ENCODE results near the gene TOX4. TPM values are rescaled to one million over a fixed set of nuclear protein-coding genes. Genes with fewer than 3 reads are reported as not detected.

TOX4 gene
- total and polyA plus RNA-seq, 9 of the 15 experiments (the other 6 are each of a cell fraction or from before 2014, with no cell fraction given): 9.9 to 76.5 (median 41.0) TPM

- Histone ChIP-seq H3K4me3 (peak overlapping the region; percentile 75), H3K4me2 (ENCODE audit: insufficient read depth, low read length) (peak overlapping the region; percentile 80), H3K27ac (ENCODE audit: extremely low read depth, low read depth, low read length) (peak overlapping the region; percentile 91), H4K20me1 (replicated peaks; ENCODE audit: control insufficient read depth, insufficient read depth, low read length) (no peaks in the 10 kb centered on the region), H3K4me1 (replicated peaks in 1 of 2; ENCODE audit: control insufficient read depth in 2 of 2, insufficient read depth in 2 of 2, low read length in 2 of 2) (peaks cover 10 to 15% of the 10 kb centered on the region in 2 experiments; a peak in 3 of 5 replicates), H3K9ac (ENCODE audit: insufficient read depth in 1 of 2, low read depth in 2 of 2, low read length in 2 of 2) (peak overlapping the region; percentile 83 to 87), H3K9me1 (ENCODE audit: control insufficient read depth, insufficient read depth, low read length) (no peaks in the 10 kb centered on the region), H3K27me3 (ENCODE audit: control insufficient read depth in 2 of 2, insufficient read depth in 2 of 2, low read length in 2 of 2) (no peaks in the 10 kb centered on the region), H2AFZ (ENCODE audit: low read depth, low read length) (peak overlapping the region; percentile 83), H3K9me3 (replicated peaks; ENCODE audit: control insufficient read depth, insufficient read depth, low read depth, low read length) (no peaks in the 10 kb centered on the region), H3K36me3 (ENCODE audit: control insufficient read depth, insufficient read depth, low read length) (peaks cover 8% of the 10 kb centered on the region; the same call in 1 of the 3 replicates), H3K79me2 (ENCODE audit: control insufficient read depth, insufficient read depth, low read length) (peaks cover 89% of the 10 kb centered on the region)
- in situ Hi-C loops (cut with MboI) (no loop called here), intact Hi-C loops (cut with micrococcal nuclease) (loop anchor here (1.0 kb wide), 1 partner anchor 19 kb away; the partner anchor contains the start of gene CHD8)
- ChIA-PET CTCF (ENCODE audit: low intra/inter-chr PET ratio) (no interaction called here), POLR2A (interaction anchor here (0.6 to 1.8 kb wide), 12 partner anchors 9 to 353 kb away, joined by 3 to 8 read pairs (median 4); partner anchors contain the start of genes CHD8, RAB2B, SUPT16H and TOX4)
- DNase-seq (ENCODE audit: extremely low read depth in 1 of 4, low spot score in 3 of 4) (peak; percentile 90 to 97 (median 92)), FAIRE-seq (peak; percentile 92), ATAC-seq (peak; percentile 98)
- 3% methylated on average over 18 of the region's 33 CpGs for WGBS (ENCODE audit: insufficient coverage, low coverage, missing lambda C conversion rate)
- BruUV-seq (replicated peaks): no TSS peak
- TF ChIP-seq ZNF445 (CRISPR knock-in tag; IDR thresholded peaks at IDR 0.05; ENCODE audit: low read depth) (no peak), NCOR1 (IDR thresholded peaks at IDR 0.05) (no peak), CHD1 (IDR thresholded peaks at IDR 0.05; ENCODE audit: low read length) (no peak), ZNF12 (CRISPR knock-in tag; IDR thresholded peaks at IDR 0.05) (no peak), PRMT5 (CRISPR knock-in tag; IDR thresholded peaks at IDR 0.05) (no peak), MAZ (CRISPR knock-in tag; conservative IDR thresholded peaks at IDR 0.05 in 1 of 2, IDR thresholded peaks at IDR 0.05 in 1 of 2) (peak; percentile 91 to 97), ETV6 (IDR thresholded peaks at IDR 0.05; ENCODE audit: borderline replicate concordance in 1 of 2, low read depth in 2 of 2, low read length in 1 of 2) (no peak), ETV6 (CRISPR knock-in tag; IDR thresholded peaks at IDR 0.05; ENCODE audit: borderline replicate concordance) (no peak), PATZ1 (CRISPR knock-in tag; IDR thresholded peaks at IDR 0.05; ENCODE audit: borderline replicate concordance) (no peak), OTX1 (CRISPR knock-in tag; IDR thresholded peaks at IDR 0.05) (no peak), POLR2A (conservative IDR thresholded peaks at IDR 0.05) (peak; percentile 72), BHLHE40 (IDR thresholded peaks at IDR 0.05; ENCODE audit: low read length) (no peak), BRF1 (IDR thresholded peaks at IDR 0.05; ENCODE audit: borderline replicate concordance, extremely low read depth, insufficient read length) (no peak), ZNF655 (CRISPR knock-in tag; IDR thresholded peaks at IDR 0.05) (no peak), ELK1 (CRISPR knock-in tag; IDR thresholded peaks at IDR 0.05) (no peak), ZNF408 (CRISPR knock-in tag; IDR thresholded peaks at IDR 0.05; ENCODE audit: low read depth) (no peak), ARID1B (IDR thresholded peaks at IDR 0.05) (no peak), DPF2 (IDR thresholded peaks at IDR 0.05) (no peak; the same call in 1 of the 2 replicates), HDAC8 (tag; IDR thresholded peaks at IDR 0.05) (no peak)
Measured at GRCh38 chr14:21437063-21437901, 39.7 kb upstream of the TOX4 start.
